K562 (cell line): ENCODE results near the gene PTPRB. TPM values are rescaled to one million over a fixed set of nuclear protein-coding genes. Genes with fewer than 3 reads are reported as not detected.

ENCODE experiments used
- ATAC-seq: fragments of 200-7000 bp; cut with Tn5 transposase; 3 replicates; pipeline ENCODE4 v1.9.1; 2020; ENCODE audit warnings: moderate library complexity
- BruUV-seq: library from RNA; stranded (reverse); fragments of 400-500 nt; replicated peaks from 2 replicates; lab custom pipeline; 2021; lab: Mats Ljungman, UMichigan
- CTCF ChIA-PET: fragments of 300-600 bp; formaldehyde crosslinking; extraction: SDS; loops from one replicate; lab custom pipeline; 2021; ENCODE audit warnings: low intra/inter-chr PET ratio; lab: Yijun Ruan, JAX
- POLR2A ChIA-PET: fragments of 300-600, 350-650 bp; sonication (Branson Sonifier 250); formaldehyde crosslinking; extraction: SDS; loops from one replicate; lab custom pipeline; 2021; ENCODE audit warnings: antibody characterized with exemption, inconsistent platforms; lab: Yijun Ruan, JAX
- DNase-seq, 4 experiments: peaks; one replicate each; pipeline versions ENCODE4 v3.0.0 to v3.0.0-alpha.2; 2011 to 2018; ENCODE audit warnings: low spot score in 3 of 4, mixed read lengths in 3 of 4; ENCODE audit errors: extremely low read depth in 1 of 4
- FAIRE-seq: peaks from 2 replicates; lab custom pipeline; 2011; peaks lifted over from hg19 to GRCh38; lab: Jason Lieb, UNC
- H2AFZ ChIP-seq: 2 replicates; pipeline ENCODE4 v1.6.0; 2011; ENCODE audit warnings: low read depth, low read length, control low read depth, inconsistent platforms
- H3K27ac ChIP-seq: fragments of 200-600 bp; 3 replicates; pipeline ENCODE4 v1.8.0; 2011; ENCODE audit warnings: low read depth, mild to moderate bottlenecking, control low read depth, inconsistent platforms, low read length, moderate library complexity, mixed read lengths; ENCODE audit errors: extremely low read depth
- H3K27me3 ChIP-seq, 2 experiments: fragments of 300-600 bp in 1 of 2; 2 replicates in 1 of 2; 3 replicates in 1 of 2; pipeline versions ENCODE4 v1.6.0 to v1.8.0; 2011; ENCODE audit warnings: inconsistent platforms in 2 of 2, low read length in 2 of 2, mild to moderate bottlenecking in 1 of 2, mixed read lengths in 1 of 2, moderate library complexity in 1 of 2; ENCODE audit not compliant: control insufficient read depth in 2 of 2, insufficient read depth in 2 of 2
- H3K36me3 ChIP-seq: fragments of 300-600 bp; 3 replicates; pipeline ENCODE4 v1.8.0; 2011; ENCODE audit warnings: mild to moderate bottlenecking, low read length, inconsistent platforms; ENCODE audit not compliant: control insufficient read depth, insufficient read depth
- H3K4me1 ChIP-seq, 2 experiments: fragments of 200-600 bp in 1 of 2; replicated peaks in 1 of 2; 2 replicates in 1 of 2; 3 replicates in 1 of 2; pipeline versions ENCODE4 v1.5.1 to v1.8.0; 2011; ENCODE audit warnings: inconsistent platforms in 2 of 2, low read length in 2 of 2, mild to moderate bottlenecking in 1 of 2, mixed read lengths in 1 of 2, moderate library complexity in 1 of 2; ENCODE audit not compliant: control insufficient read depth in 2 of 2, insufficient read depth in 2 of 2
- H3K4me2 ChIP-seq: 2 replicates; pipeline ENCODE4 v1.6.1; 2011; ENCODE audit warnings: low read length, control low read depth, inconsistent platforms, mixed read lengths; ENCODE audit not compliant: insufficient read depth
- H3K4me3 ChIP-seq: fragments of 200-600 bp; sonication (generic), shearing (Covaris generic); 2 replicates; pipeline ENCODE4 v1.5.1; 2016; ENCODE audit warnings: control low read depth, inconsistent platforms
- H3K79me2 ChIP-seq: fragments of 200-600 bp; 3 replicates; pipeline ENCODE4 v1.8.0; 2011; ENCODE audit warnings: low read length, inconsistent platforms; ENCODE audit not compliant: control insufficient read depth, insufficient read depth
- H3K9ac ChIP-seq, 2 experiments: 2 replicates each; pipeline versions ENCODE4 v1.6.0 to v1.6.1; 2011; ENCODE audit warnings: low read depth in 2 of 2, low read length in 2 of 2, control low read depth in 1 of 2, inconsistent platforms in 1 of 2, mild to moderate bottlenecking in 1 of 2, mixed read lengths in 1 of 2; ENCODE audit not compliant: insufficient read depth in 1 of 2
- H3K9me1 ChIP-seq: one replicate; pipeline ENCODE4 v1.6.0; 2011; ENCODE audit warnings: inconsistent platforms, mild to moderate bottlenecking, low read length, moderate library complexity; ENCODE audit not compliant: control insufficient read depth, insufficient read depth
- H3K9me3 ChIP-seq: replicated peaks from 2 replicates; pipeline ENCODE4 v1.5.1; 2011; ENCODE audit warnings: low read depth, low read length, inconsistent platforms; ENCODE audit not compliant: control insufficient read depth, insufficient read depth
- H4K20me1 ChIP-seq: replicated peaks from 2 replicates; pipeline ENCODE4 v1.6.1; 2011; ENCODE audit warnings: low read length, inconsistent platforms, mixed read lengths; ENCODE audit not compliant: control insufficient read depth, insufficient read depth
- BACH1 ChIP-seq: fragments of 200-800 bp; sonication (Bioruptor generic); IDR thresholded peaks from 2 replicates; pipeline ENCODE4 v1.6.1; 2016; ENCODE audit warnings: missing genetic modification characterization, missing compliant biosample characterization
- C11orf30 ChIP-seq: fragments of 450-650 bp; IDR thresholded peaks from 2 replicates; pipeline ENCODE4 v1.6.1; 2016; ENCODE audit warnings: low read depth, mild to moderate bottlenecking
- E2F6 ChIP-seq, 2 experiments: IDR thresholded peaks; 2 replicates each; pipeline ENCODE4 v1.6.1; 2011; ENCODE audit warnings: borderline replicate concordance in 1 of 2, control low read depth in 1 of 2, low read depth in 1 of 2, low read length in 1 of 2, mild to moderate bottlenecking in 1 of 2, mixed read lengths in 1 of 2, moderate library complexity in 1 of 2; ENCODE audit not compliant: insufficient read depth in 1 of 2, insufficient read length in 1 of 2, poor library complexity in 1 of 2, severe bottlenecking in 1 of 2; ENCODE audit errors: extremely low read depth in 1 of 2
- ELF2 ChIP-seq: fragments of 250-450 bp; sonication (Bioruptor Pico); IDR thresholded peaks from 2 replicates; pipeline ENCODE4 v1.5.0; 2021; ENCODE audit warnings: mild to moderate bottlenecking
- FUS ChIP-seq: fragments of 200-400 bp; formaldehyde crosslinking; optimal IDR thresholded peaks from 2 replicates; pipeline ENCODE3; 2017; ENCODE audit warnings: low read depth, low read length
- HDAC8 ChIP-seq: fragments of 450-650 bp; IDR thresholded peaks from 2 replicates; pipeline ENCODE4 v1.6.1; 2016; ENCODE audit warnings: mild to moderate bottlenecking, missing genetic modification characterization, moderate library complexity, missing compliant biosample characterization
- MAFF ChIP-seq: IDR thresholded peaks from 2 replicates; pipeline ENCODE4 v1.6.1; 2012; ENCODE audit warnings: low read length, improper control_type of control experiment
- MAFK ChIP-seq: IDR thresholded peaks from 2 replicates; pipeline ENCODE4 v1.6.1; 2011; ENCODE audit warnings: low read length, improper control_type of control experiment
- MEF2D ChIP-seq: conservative IDR thresholded peaks from 2 replicates; pipeline ENCODE4 v1.6.1; 2016; ENCODE audit warnings: low read depth, missing genetic modification characterization, missing compliant biosample characterization
- MYNN ChIP-seq, 2 experiments: sonication (generic); formaldehyde crosslinking in 1 of 2; IDR thresholded peaks; 2 replicates each; pipeline versions ENCODE4 v1.5.0 to v1.6.1; 2016 to 2020; ENCODE audit warnings: antibody characterized with exemption in 1 of 2, missing genetic modification reagents in 1 of 2
- NFE2 ChIP-seq: IDR thresholded peaks from 2 replicates; pipeline ENCODE4 v1.6.1; 2014; ENCODE audit warnings: antibody characterized with exemption, low read depth
- NFIX ChIP-seq: fragments of 250-450 bp; sonication (Bioruptor Pico); IDR thresholded peaks from 2 replicates; pipeline ENCODE4 v1.4.0; 2020; ENCODE audit warnings: low read depth, mild to moderate bottlenecking, moderate library complexity
- NFYB ChIP-seq: IDR thresholded peaks from 2 replicates; pipeline ENCODE4 v1.6.1; 2011; ENCODE audit warnings: mild to moderate bottlenecking, moderate library complexity; ENCODE audit not compliant: insufficient read length; ENCODE audit errors: extremely low read depth
- PCBP1 ChIP-seq: fragments of 200-400 bp; formaldehyde crosslinking; IDR thresholded peaks from 2 replicates; pipeline ENCODE4 v1.6.1; 2018; ENCODE audit warnings: mild to moderate bottlenecking, low read depth, low read length; ENCODE audit not compliant: poor library complexity, severe bottlenecking
- SAFB ChIP-seq: fragments of 200-400 bp; formaldehyde crosslinking; IDR thresholded peaks from 2 replicates; pipeline ENCODE4 v1.6.1; 2017; ENCODE audit warnings: low read depth, low read length, borderline replicate concordance
- ZFP30 ChIP-seq: fragments of 250-450 bp; sonication (Bioruptor Pico); IDR thresholded peaks from 2 replicates; pipeline ENCODE4 v1.8.0; 2022; ENCODE audit warnings: moderate library complexity, mild to moderate bottlenecking, inconsistent platforms, borderline replicate concordance
- ZNF316 ChIP-seq: fragments of 450-650 bp; IDR thresholded peaks from 2 replicates; pipeline ENCODE4 v1.6.1; 2016
- ZNF696 ChIP-seq: fragments of 250-450 bp; sonication (Bioruptor Pico); conservative IDR thresholded peaks from 2 replicates; pipeline ENCODE4 v1.4.0; 2020; ENCODE audit warnings: mild to moderate bottlenecking, moderate library complexity
- ZNF780A ChIP-seq: fragments of 250-450 bp; sonication (Bioruptor Pico); IDR thresholded peaks from 2 replicates; pipeline ENCODE4 v1.5.0; 2021; ENCODE audit warnings: mild to moderate bottlenecking
- ZSCAN32 ChIP-seq: fragments of 450-650 bp; formaldehyde crosslinking; IDR thresholded peaks from 2 replicates; pipeline ENCODE4 v1.4.0; 2020; ENCODE audit warnings: mild to moderate bottlenecking, moderate library complexity
- WGBS: fragments of 100-300 bp; shearing (Covaris generic); methylation state at CpG from one replicate; pipeline ENCODE4 v1.1.6; 2016; ENCODE audit warnings: low coverage, mixed read lengths; ENCODE audit not compliant: insufficient coverage; ENCODE audit errors: missing lambda C conversion rate; 5-methylcytosine and 5-hydroxymethylcytosine counted together
- in situ Hi-C: fragments of 300-500 bp; cut with MboI; formaldehyde crosslinking; loops from 4 replicates; pipeline ENCODE4 v1.15.0; 2018; ENCODE audit warnings: inconsistent platforms, mixed read lengths
- intact Hi-C: fragments of 100-400 bp; cut with micrococcal nuclease; formaldehyde crosslinking; loops from 2 replicates; pipeline ENCODE4 v1.14.2; 2022
- polyA plus RNA-seq, 8 experiments: library from polyadenylated mRNA; depleted of rRNA in 4 of 8; stranded (reverse) in 5 of 8; unstranded in 3 of 8; fragments of >200 nt; fragmentation: Nextera tagmentation in 2 of 8; fragmentation: Illumina TruSeq in 1 of 8; extraction: Ambion mirVana in 2 of 8; extraction: Trizol in 1 of 8; gene quantifications; 2 replicates each; pipeline versions ENCODE4 v1.2.1 to v1.2.3, GENCODE V29; 2011 to 2014; ENCODE audit warnings: inconsistent platforms in 1 of 8, missing spikeins in 1 of 8
- total RNA-seq, 7 experiments: library from RNA; depleted of rRNA in 6 of 7; stranded (reverse); fragments of >200 nt in 6 of 7; fragmentation: Illumina TruSeq in 2 of 7; extraction: Trizol in 2 of 7; gene quantifications; 2 replicates each; pipeline versions ENCODE4 v1.2.1 to v1.2.3, GENCODE V29; 2011 to 2021; ENCODE audit warnings: low replicate concordance in 1 of 7

The PTPRB gene
- total and polyA plus RNA-seq, 9 of the 15 experiments (the other 6 are each of a cell fraction or from before 2014, with no cell fraction given): 0.46 to 5.9 (median 3.1) TPM

- H3K4me2 ChIP-seq: no peak overlapping the region
- H2AFZ ChIP-seq: peak overlapping the region; percentile 11; the same call in 1 of the 2 replicates
- H3K4me3 ChIP-seq: no peak overlapping the region
- BruUV-seq: no TSS peak
- H3K79me2 ChIP-seq: peaks cover 7% of the 10 kb centered on the region
- H3K9me1 ChIP-seq: no peaks in the 10 kb centered on the region
- H3K9ac ChIP-seq: no peak overlapping the region; a peak in 1 of 4 replicates
- DNase-seq: no peak
- intact Hi-C loops: no loop called here
- in situ Hi-C loops: no loop called here
- peaks cover 4 to 39% of the 10 kb centered on the region in 2 experiments for H3K4me1 ChIP-seq
- no peaks in the 10 kb centered on the region for H4K20me1 ChIP-seq
- no peak overlapping the region for H3K27ac ChIP-seq
- no peak for ATAC-seq
- no peaks in the 10 kb centered on the region for H3K27me3 ChIP-seq
- CTCF ChIA-PET: no interaction called here
- POLR2A ChIA-PET: interaction anchor here (0.8 to 2.3 kb wide), 2 partner anchors 12 to 754 kb away, joined by 3 to 6 read pairs; no protein-coding TSS in a partner anchor
- no peaks in the 10 kb centered on the region for H3K9me3 ChIP-seq
- WGBS: 65% methylated on average over 4 of the region's 4 CpGs
- no peak for FAIRE-seq
- H3K36me3 ChIP-seq: peaks cover 17% of the 10 kb centered on the region; the same call in 2 of the 3 replicates
- 0 out of 2 replicates have a peak, but pooled peaks have one; percentile 18 for TF ChIP-seq BACH1
- TF ChIP-seq NFE2: 0 out of 2 replicates have a peak, but pooled peaks have one; percentile 34
- TF ChIP-seq ZNF696 (CRISPR knock-in tag): no peak
- TF ChIP-seq SAFB: no peak
- no peak for TF ChIP-seq PCBP1
- peak; percentile 47; the same call in 1 of the 2 replicates for TF ChIP-seq MAFF
- TF ChIP-seq ZFP30 (CRISPR knock-in tag): no peak
- TF ChIP-seq FUS: no peak
- TF ChIP-seq NFIX (CRISPR knock-in tag): no peak
- peak; percentile 45; the same call in 1 of the 2 replicates for TF ChIP-seq MAFK
- 0 out of 2 replicates have a peak, but pooled peaks have one; percentile 25 for TF ChIP-seq MEF2D
- TF ChIP-seq ZNF780A (CRISPR knock-in tag): no peak
- TF ChIP-seq MYNN (IDR thresholded peaks at IDR 0.05): no peak
- no peak for TF ChIP-seq MYNN (CRISPR knock-in tag; IDR thresholded peaks at IDR 0.05)
- no peak for TF ChIP-seq HDAC8
- TF ChIP-seq ELF2: 0 out of 2 replicates have a peak, but pooled peaks have one; percentile 12
- no peak for TF ChIP-seq NFYB
- peak; percentile 88 for TF ChIP-seq ZNF316
- no peak for TF ChIP-seq ZSCAN32
- TF ChIP-seq C11orf30: peak; percentile 80
- TF ChIP-seq E2F6 (IDR thresholded peaks at IDR 0.05; ENCODE audit: borderline replicate concordance in 1 of 2, extremely low read depth in 1 of 2, insufficient read depth in 1 of 2, insufficient read length in 1 of 2, low read depth in 1 of 2, low read length in 1 of 2, poor library complexity in 1 of 2, severe bottlenecking in 1 of 2): no peak
Measured at GRCh38 chr12:70657616-70658286, 20.5 kb upstream of the PTPRB start.
